ENCODE results near the gene PHETA1. TPM values are rescaled to one million over a fixed set of nuclear protein-coding genes. Genes with fewer than 3 reads are reported as not detected.

PHETA1 gene
- polyA plus RNA-seq, 1 donor from 2014 or later = 25.4 TPM

DNA sequence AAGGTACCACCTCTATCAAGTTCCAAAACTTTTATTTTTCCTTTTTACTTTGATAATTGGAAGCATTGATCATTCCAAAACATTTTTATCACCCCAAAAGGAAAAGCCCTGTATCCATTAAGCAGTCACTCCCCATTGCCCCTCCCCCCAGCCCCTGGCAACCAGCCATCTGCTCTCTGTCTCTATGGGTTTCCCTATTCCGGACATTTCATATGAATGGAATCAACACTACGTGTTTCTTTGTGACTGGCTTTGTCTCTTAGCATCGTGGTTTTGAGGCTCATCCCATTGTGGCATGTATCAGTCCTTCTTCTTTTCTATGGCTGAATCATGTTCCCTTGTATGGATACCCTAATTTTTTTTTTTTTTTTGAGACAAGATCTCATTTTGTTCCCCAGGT is 18.0 kb upstream of the PHETA1 start:
- H3K36me3 ChIP-seq (ENCODE audit: insufficient read depth, low read length) = no peaks in the 10 kb centered on the region
- TF ChIP-seq, protein P1, sequence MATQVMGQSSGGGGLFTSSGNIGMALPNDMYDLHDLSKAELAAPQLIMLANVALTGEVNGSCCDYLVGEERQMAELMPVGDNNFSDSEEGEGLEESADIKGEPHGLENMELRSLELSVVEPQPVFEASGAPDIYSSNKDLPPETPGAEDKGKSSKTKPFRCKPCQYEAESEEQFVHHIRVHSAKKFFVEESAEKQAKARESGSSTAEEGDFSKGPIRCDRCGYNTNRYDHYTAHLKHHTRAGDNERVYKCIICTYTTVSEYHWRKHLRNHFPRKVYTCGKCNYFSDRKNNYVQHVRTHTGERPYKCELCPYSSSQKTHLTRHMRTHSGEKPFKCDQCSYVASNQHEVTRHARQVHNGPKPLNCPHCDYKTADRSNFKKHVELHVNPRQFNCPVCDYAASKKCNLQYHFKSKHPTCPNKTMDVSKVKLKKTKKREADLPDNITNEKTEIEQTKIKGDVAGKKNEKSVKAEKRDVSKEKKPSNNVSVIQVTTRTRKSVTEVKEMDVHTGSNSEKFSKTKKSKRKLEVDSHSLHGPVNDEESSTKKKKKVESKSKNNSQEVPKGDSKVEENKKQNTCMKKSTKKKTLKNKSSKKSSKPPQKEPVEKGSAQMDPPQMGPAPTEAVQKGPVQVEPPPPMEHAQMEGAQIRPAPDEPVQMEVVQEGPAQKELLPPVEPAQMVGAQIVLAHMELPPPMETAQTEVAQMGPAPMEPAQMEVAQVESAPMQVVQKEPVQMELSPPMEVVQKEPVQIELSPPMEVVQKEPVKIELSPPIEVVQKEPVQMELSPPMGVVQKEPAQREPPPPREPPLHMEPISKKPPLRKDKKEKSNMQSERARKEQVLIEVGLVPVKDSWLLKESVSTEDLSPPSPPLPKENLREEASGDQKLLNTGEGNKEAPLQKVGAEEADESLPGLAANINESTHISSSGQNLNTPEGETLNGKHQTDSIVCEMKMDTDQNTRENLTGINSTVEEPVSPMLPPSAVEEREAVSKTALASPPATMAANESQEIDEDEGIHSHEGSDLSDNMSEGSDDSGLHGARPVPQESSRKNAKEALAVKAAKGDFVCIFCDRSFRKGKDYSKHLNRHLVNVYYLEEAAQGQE (IDR thresholded peaks at IDR 0.05; ENCODE audit: borderline replicate concordance) = no peak
- no peak for TF ChIP-seq TAF1 (IDR thresholded peaks at IDR 0.05; ENCODE audit: low read depth)
- no peak for TF ChIP-seq EP300 (conservative IDR thresholded peaks at IDR 0.05; ENCODE audit: poor library complexity, severe bottlenecking)
- TF ChIP-seq SMC3 (conservative IDR thresholded peaks at IDR 0.05; ENCODE audit: poor library complexity) = no peak
- TF ChIP-seq EZH2 (IDR thresholded peaks at IDR 0.05; ENCODE audit: borderline replicate concordance, insufficient read depth, low read length, poor library complexity, severe bottlenecking) = no peak
- TF ChIP-seq, protein P2, sequence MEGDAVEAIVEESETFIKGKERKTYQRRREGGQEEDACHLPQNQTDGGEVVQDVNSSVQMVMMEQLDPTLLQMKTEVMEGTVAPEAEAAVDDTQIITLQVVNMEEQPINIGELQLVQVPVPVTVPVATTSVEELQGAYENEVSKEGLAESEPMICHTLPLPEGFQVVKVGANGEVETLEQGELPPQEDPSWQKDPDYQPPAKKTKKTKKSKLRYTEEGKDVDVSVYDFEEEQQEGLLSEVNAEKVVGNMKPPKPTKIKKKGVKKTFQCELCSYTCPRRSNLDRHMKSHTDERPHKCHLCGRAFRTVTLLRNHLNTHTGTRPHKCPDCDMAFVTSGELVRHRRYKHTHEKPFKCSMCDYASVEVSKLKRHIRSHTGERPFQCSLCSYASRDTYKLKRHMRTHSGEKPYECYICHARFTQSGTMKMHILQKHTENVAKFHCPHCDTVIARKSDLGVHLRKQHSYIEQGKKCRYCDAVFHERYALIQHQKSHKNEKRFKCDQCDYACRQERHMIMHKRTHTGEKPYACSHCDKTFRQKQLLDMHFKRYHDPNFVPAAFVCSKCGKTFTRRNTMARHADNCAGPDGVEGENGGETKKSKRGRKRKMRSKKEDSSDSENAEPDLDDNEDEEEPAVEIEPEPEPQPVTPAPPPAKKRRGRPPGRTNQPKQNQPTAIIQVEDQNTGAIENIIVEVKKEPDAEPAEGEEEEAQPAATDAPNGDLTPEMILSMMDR (IDR thresholded peaks at IDR 0.05; ENCODE audit: poor library complexity, severe bottlenecking) = no peak
- TF ChIP-seq RAD21 (conservative IDR thresholded peaks at IDR 0.05) = no peak
- TF ChIP-seq POLR2AphosphoS5 (IDR thresholded peaks at IDR 0.05) = no peak
- no peak for TF ChIP-seq MXI1 (conservative IDR thresholded peaks at IDR 0.05; ENCODE audit: poor library complexity, severe bottlenecking)
- no peaks in the 10 kb centered on the region for H3K9me2 ChIP-seq (ENCODE audit: insufficient read depth, low read length)
- H3K4me2 ChIP-seq (ENCODE audit: low read length) = no peak overlapping the region
- no peaks in the 10 kb centered on the region for H3K9me3 ChIP-seq (ENCODE audit: low read length)
- no peak overlapping the region for H3K27ac ChIP-seq (ENCODE audit: low read length)
- H2AFZ ChIP-seq (ENCODE audit: low read depth, low read length) = no peak overlapping the region
- H3K9ac ChIP-seq (ENCODE audit: low read length) = no peak overlapping the region
- no peaks in the 10 kb centered on the region for H3F3A ChIP-seq (ENCODE audit: insufficient read depth, low read length, poor library complexity, severe bottlenecking)
- H3K4me3 ChIP-seq (ENCODE audit: low read length) = no peak overlapping the region
- H4K20me1 ChIP-seq (ENCODE audit: insufficient read depth) = no peaks in the 10 kb centered on the region
- no peaks in the 10 kb centered on the region for H3K27me3 ChIP-seq (ENCODE audit: insufficient read depth, low read depth, low read length)
- H3K79me2 ChIP-seq (replicated peaks; ENCODE audit: insufficient read depth, low read length) = no peaks in the 10 kb centered on the region

DNA sequence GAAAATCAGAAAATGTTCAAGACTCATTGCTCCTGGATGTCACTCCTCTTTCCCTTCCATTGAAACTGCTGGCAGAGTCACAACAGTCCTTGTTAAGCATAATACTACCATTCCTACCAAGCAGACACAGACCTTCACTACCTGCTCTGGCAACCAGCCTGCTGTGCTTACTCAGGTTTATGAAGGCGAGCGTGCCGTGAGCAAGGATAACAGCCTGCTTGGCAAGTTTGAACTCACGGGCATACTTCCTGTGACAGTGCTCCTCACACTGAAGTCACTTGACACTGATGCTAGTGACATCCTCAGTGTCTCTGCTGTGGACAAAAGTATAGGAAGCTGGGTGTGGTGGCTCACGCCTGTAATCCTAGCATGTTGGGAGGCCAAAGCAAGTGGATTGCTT is 15.7 kb upstream of the PHETA1 start:
- Histone ChIP-seq H3K27ac (ENCODE audit: low read length) (no peak overlapping the region), H3K79me2 (replicated peaks; ENCODE audit: insufficient read depth, low read length) (no peaks in the 10 kb centered on the region), H3K9me3 (ENCODE audit: low read length) (no peaks in the 10 kb centered on the region), H3K4me3 (ENCODE audit: low read length) (no peak overlapping the region), H3F3A (ENCODE audit: insufficient read depth, low read length, poor library complexity, severe bottlenecking) (no peaks in the 10 kb centered on the region), H3K9me2 (ENCODE audit: insufficient read depth, low read length) (no peaks in the 10 kb centered on the region), H3K4me2 (ENCODE audit: low read length) (no peak overlapping the region), H3K9ac (ENCODE audit: low read length) (no peak overlapping the region), H3K36me3 (ENCODE audit: insufficient read depth, low read length) (no peaks in the 10 kb centered on the region), H3K27me3 (ENCODE audit: insufficient read depth, low read depth, low read length) (no peaks in the 10 kb centered on the region), H2AFZ (ENCODE audit: low read depth, low read length) (no peak overlapping the region), H4K20me1 (ENCODE audit: insufficient read depth) (no peaks in the 10 kb centered on the region)
- TF ChIP-seq SMC3 (conservative IDR thresholded peaks at IDR 0.05; ENCODE audit: poor library complexity) (no peak), RAD21 (conservative IDR thresholded peaks at IDR 0.05) (no peak), POLR2AphosphoS5 (IDR thresholded peaks at IDR 0.05) (no peak), EZH2 (IDR thresholded peaks at IDR 0.05; ENCODE audit: borderline replicate concordance, insufficient read depth, low read length, poor library complexity, severe bottlenecking) (no peak), EP300 (conservative IDR thresholded peaks at IDR 0.05; ENCODE audit: poor library complexity, severe bottlenecking) (no peak), MXI1 (conservative IDR thresholded peaks at IDR 0.05; ENCODE audit: poor library complexity, severe bottlenecking) (no peak), TAF1 (IDR thresholded peaks at IDR 0.05; ENCODE audit: low read depth) (no peak)
- TF ChIP-seq, protein P1 (IDR thresholded peaks at IDR 0.05; ENCODE audit: borderline replicate concordance) = no peak
- TF ChIP-seq, protein P2 (IDR thresholded peaks at IDR 0.05; ENCODE audit: poor library complexity, severe bottlenecking) = no peak
